Amniotic epithelial cell (primary cell): ENCODE results near the gene CACNA2D4.

Experiments used
- DNase-seq: peaks from one replicate; pipeline ENCODE4 v3.0.0-alpha.2; 2010; ENCODE audit warnings: low read depth

Gene CACNA2D4

GRCh38 chr12:1842905-1843640, 75.4 kb downstream of the CACNA2D4 start:
- DNase-seq, result no peak

GRCh38 chr12:1842183-1842904, 76.1 kb downstream of the CACNA2D4 start:
- DNase-seq, result no peak

GRCh38 chr12:1841586-1842182, 76.8 kb downstream of the CACNA2D4 start:
- no peak for DNase-seq

- DNase-seq, result no peak
Observed at GRCh38 chr12:1840981-1841425, 77.4 kb downstream of the CACNA2D4 start.

- no peak for DNase-seq
Observed at GRCh38 chr12:1839956-1840951, 78.2 kb downstream of the CACNA2D4 start.

- no peak for DNase-seq
Observed at GRCh38 chr12:1839464-1839863, 79.0 kb downstream of the CACNA2D4 start.

GRCh38 chr12:1838994-1839365, 79.5 kb downstream of the CACNA2D4 start:
- DNase-seq, result no peak

- no peak for DNase-seq
Observed at GRCh38 chr12:1838205-1838993, 80.1 kb downstream of the CACNA2D4 start.

GRCh38 chr12:1837541-1838204, 80.8 kb downstream of the CACNA2D4 start:
- DNase-seq, result peak; percentile 66

- no peak for DNase-seq
Observed at GRCh38 chr12:1836854-1837421, 81.5 kb downstream of the CACNA2D4 start.

GRCh38 chr12:1836241-1836803, 82.1 kb downstream of the CACNA2D4 start:
- no peak for DNase-seq

- no peak for DNase-seq
Observed at GRCh38 chr12:1835211-1836131, 83.0 kb downstream of the CACNA2D4 start.

GRCh38 chr12:1834186-1834925, 84.1 kb downstream of the CACNA2D4 start:
- no peak for DNase-seq

- no peak for DNase-seq
Observed at GRCh38 chr12:1833596-1834028, 84.8 kb downstream of the CACNA2D4 start.

GRCh38 chr12:1832801-1833595, 85.5 kb downstream of the CACNA2D4 start:
- DNase-seq, result no peak

GRCh38 chr12:1830981-1831963, 87.2 kb downstream of the CACNA2D4 start:
- peak; percentile 66 for DNase-seq
